Ureter (tissue), 1 donor: ENCODE data around the gene GDPD3. TPM values are rescaled to one million over a fixed set of nuclear protein-coding genes. Genes with fewer than 3 reads are reported as not detected.
"Not testable (repeated sequence)": the region's sequence is repeated elsewhere in the genome, so short reads cannot be mapped to it uniquely, and the experiment has no call there.

Experiments
- DNase-seq: peaks from one replicate; pipeline ENCODE4 v3.0.0-alpha.2; 2020; ENCODE audit warnings: low spot score
- total RNA-seq: library from RNA; stranded (reverse); gene quantifications from one replicate; pipeline ENCODE4 v1.2.4, GENCODE V29; 2023
- donor health status: DM: yes; HTN: yes; CAD: no.

The GDPD3 gene, protein sequence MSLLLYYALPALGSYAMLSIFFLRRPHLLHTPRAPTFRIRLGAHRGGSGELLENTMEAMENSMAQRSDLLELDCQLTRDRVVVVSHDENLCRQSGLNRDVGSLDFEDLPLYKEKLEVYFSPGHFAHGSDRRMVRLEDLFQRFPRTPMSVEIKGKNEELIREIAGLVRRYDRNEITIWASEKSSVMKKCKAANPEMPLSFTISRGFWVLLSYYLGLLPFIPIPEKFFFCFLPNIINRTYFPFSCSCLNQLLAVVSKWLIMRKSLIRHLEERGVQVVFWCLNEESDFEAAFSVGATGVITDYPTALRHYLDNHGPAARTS
- 53.1 TPM for total RNA-seq

DNA sequence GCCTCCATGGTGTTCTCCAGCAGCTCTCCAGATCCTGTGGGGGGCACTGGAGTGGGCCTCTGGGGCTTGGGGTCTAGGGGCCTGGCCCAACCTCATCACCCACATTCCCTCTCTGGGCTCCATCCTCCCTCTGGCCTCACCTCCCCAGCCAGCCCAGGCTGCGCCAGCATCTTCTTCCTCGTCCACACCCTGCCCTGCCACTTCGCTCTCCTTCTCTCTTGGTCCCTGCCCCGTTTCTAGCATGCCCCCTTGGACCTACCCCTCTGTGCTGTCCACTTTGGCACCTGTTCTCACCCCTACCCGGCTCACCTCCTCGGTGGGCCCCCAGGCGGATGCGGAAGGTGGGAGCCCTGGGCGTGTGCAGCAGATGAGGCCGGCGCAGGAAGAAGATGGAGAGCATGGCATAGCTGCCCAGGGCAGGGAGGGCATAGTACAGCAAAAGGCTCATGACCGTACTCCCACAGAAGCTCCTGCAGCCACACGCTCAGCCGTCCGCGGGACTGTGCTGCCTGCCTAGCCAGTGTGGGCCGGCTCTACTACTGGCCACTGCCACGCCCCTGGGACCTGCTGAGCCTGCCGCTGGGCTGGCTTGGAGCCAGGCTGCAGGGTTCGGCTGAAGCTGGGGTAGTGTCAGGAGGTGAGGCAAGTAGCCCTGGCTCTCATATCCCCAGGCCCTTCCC is at the start of gene GDPD3:
Gene GDPD3, minus strand, starts transcription at position 507 of the 680 bp plus-strand sequence. Its CDS starts 59 bp downstream, at position 448.
- DNase-seq = peak; percentile 82

- DNase-seq = no peak
These were observed 43.9 kb upstream of the GDPD3 start for GRCh38 chr16:30157214-30157613.

DNA sequence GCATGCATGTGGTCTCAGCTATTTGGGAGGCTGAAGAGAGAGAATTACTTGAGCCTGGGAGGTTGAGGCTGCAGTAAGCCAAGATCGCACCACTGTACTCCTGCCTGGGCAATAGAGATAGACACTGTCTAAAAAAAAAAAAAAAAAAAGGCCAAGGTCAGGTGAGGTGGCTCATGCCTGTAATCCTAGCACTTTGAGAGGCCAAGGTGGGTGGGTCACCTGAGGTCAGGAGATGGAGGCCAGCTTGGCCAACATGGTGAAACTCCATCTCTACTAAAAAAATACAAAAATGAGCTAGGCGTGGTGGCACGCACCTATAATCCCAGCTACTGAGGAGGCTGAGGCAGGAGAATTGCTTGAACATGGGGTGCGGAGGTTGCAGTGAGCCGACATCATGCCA is 41.9 kb upstream of the GDPD3 start:
- DNase-seq = no peak

- no peak for DNase-seq
These were observed 39.2 kb upstream of the GDPD3 start for GRCh38 chr16:30152517-30152916.

DNA sequence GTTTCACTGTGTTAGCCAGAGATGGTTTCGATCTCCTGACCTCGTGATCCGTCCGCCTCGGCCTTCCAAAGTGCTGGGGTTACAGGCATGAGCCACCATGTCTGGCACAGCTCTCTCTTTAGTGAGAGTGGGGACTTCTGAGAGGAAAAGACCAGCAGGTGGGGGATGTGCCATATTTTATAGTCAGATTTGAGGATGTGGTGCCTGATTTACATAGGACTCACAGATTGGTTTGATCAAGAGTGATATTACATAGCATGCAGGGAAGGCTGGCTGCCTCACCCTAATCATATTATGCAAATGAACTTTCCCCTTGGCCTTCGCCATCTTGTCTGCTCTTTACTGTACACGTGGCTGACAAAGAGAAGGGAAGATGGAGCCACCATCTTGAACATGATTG is 37.8 kb upstream of the GDPD3 start:
- no peak for DNase-seq

- no peak for DNase-seq
These were observed 36.1 kb upstream of the GDPD3 start for GRCh38 chr16:30149250-30149930.

DNA sequence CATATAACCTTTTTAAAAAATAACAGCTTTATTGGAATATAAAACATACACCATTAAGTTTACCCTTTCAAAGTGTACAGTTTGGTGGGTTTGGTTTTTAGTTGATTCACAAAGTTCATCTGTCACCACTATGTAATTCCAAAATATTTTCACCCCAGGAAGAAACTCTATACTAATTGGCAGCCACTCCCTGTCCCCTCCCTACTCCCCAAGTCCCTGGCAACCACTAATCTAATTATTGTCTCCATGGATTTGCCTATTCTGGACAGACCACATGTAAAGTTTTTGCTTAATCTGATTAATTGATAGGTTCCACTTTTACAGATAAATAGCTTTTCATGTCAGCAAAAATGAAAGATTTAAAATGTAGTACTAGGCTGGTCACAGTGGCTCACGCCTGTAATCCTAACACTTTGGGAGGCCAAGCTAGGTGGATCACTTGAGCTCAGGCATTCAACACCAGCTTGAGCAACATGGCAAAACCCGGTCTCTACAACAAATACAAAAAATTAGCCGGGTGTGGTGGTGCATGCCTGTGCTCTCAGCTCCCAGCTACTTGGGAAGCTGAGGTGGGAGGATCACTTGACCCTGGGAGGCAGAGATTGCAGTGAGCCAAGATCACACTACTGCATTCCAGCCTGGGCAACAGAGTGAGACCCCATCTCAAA is 34.6 kb upstream of the GDPD3 start:
- no peak for DNase-seq

DNA sequence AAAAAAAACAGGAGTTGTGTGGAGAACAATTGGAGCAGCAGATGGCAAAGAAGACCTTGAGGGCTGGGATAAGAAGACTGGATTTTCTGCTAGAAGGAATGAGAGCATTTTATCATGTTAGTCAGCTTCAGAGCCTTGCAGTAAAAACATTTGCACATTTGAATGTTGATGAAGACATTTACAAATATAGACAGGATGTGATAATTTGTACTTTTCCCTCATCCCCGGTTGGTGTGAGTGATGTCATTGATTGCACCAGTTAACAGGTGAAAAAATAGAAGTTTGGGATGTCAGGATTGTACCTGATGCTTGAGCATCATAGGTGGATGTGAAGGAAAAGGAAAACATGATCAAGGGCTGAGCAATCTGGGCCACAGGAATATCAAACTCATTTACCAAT is 32.3 kb upstream of the GDPD3 start:
- DNase-seq = no peak

- DNase-seq = no peak
These were observed 31.6 kb upstream of the GDPD3 start for GRCh38 chr16:30144917-30145316.

DNA sequence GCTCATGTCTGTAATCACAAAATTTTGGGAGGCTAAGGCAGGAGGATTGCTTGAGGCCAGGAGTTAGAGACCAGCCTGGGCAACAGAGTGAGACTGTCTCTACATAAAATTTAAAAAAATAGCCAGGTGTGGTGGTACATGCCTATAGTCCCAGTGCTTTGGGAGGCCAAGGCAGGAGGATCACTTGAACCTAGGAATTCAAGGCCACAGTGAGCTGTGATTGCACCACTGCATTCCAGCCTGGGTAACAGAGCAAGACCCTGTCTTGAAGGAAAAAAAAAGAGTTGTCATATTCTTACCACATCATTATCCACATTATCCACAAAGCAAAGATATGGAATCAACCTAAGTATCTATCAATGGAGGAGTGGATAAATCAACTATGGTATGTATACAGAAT is 30.7 kb upstream of the GDPD3 start:
- no peak for DNase-seq

- no peak for DNase-seq
These were observed 30.0 kb upstream of the GDPD3 start for GRCh38 chr16:30143347-30143702.

GRCh38 chr16:30142672-30143346 is 29.5 kb upstream of the GDPD3 start:
- no peak for DNase-seq

- no peak for DNase-seq
These were observed 28.4 kb upstream of the GDPD3 start for GRCh38 chr16:30141750-30142149.

DNA sequence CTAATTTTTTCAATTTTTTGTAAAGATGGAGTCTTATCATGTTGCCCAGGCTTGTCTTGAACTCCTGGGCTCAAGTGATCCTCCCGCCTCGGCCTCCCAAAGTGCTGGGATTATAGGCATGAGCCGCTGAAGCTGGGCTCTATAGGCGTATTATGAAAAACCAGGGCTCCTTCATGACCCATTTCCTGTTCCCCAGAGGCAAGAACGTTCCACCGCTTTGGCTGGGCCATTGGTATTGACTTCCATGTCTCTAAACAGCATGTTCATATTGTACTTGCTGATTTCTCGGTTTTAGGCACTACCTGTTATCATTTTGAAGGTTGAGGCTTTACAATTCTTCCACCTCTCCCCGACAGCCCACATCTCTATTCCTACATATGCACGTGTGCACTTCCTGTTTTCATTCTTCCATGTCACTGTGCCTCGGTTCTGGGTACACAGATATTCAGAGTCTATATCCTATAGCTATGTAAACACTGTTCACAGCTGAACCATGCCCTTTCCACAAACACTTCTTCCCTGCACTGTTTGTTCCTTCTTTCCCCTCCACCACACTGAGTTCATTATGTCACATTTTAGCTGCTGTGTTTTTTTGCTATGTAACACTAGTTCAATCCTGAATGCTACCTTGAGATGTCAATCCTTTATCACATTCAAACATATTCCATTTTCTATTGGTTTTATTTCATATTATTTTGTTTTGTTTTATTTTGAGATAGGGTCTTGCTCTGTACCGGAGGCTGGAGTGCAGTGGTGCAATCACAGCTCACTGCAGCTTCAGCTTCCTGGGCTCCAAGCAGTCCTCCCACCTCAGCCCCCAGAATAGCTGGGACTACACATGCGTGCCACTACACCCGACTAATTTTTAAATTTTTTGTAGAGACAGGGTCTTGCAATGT is 26.5 kb upstream of the GDPD3 start:
- DNase-seq = no peak

GRCh38 chr16:30137897-30138296 is 24.6 kb upstream of the GDPD3 start:
- DNase-seq = no peak

DNA sequence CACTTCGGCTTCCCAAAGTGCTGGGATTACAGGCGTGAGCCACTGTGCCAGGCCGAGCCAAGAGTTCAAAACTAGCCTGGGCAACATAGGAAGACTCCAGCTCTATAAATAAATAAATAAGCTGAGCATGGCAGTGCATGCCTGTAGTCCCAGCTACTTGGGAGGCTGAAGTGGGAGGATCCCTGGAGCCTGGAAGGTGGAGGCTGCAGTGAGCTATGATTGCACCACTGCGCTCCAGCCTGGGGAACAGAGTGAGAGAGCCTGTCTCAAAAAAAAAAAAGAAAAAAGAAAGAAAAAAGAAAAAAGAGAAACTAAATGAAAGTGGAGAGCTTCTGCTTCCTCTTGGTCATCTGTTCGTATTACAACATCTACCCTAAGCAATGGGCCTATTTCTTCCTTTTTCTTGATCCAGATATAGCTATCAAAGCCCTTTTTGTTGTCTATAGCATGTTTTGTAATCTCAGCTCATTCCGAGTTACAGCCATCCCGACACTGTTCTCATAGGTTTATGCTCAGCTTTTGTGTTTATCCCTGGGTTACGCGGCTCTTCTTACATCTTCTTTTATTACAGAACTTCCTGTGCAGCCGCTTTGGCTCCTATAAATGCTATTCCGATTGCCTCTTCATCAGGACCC is 23.8 kb upstream of the GDPD3 start:
- DNase-seq = no peak

DNA sequence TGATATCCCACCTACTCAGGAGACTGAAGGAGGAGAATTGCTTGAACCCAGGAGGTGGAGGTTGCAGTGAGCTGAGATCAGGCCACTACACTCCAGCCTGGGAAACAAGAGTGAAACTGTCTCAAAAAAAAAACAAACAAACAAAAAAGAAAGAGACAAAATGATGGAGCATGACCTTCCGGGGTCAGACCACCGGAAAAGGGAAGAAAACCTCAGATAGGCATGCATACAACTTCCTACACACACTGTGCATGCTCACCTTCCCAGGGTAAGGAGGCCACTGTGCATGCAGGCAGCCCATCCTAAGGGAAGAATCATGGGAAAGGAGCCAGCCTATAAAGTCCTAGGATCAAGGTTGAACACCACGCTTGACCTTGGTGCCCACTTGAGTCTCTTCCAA is 19.3 kb upstream of the GDPD3 start:
- no peak for DNase-seq

- DNase-seq = no peak
These were observed 18.6 kb upstream of the GDPD3 start for GRCh38 chr16:30131869-30132475.

GRCh38 chr16:30127993-30128392 is 14.7 kb upstream of the GDPD3 start:
- DNase-seq = no peak

- DNase-seq = not testable (repeated sequence)
These were observed 12.4 kb upstream of the GDPD3 start for GRCh38 chr16:30125690-30126089.
